SK-N-SH (cell line): ENCODE data around the gene ITIH6.
"Not testable (repeated sequence)": the region's sequence is repeated elsewhere in the genome, so short reads cannot be mapped to it uniquely, and the experiment has no call there.

Experiments used
- CHD2 ChIP-seq: fragments of 150-350 bp; IDR thresholded peaks from 2 replicates; pipeline ENCODE4 v1.6.1; 2018; ENCODE audit warnings: low read length; ENCODE audit not compliant: partially characterized antibody
- CTCF ChIP-seq: fragments of 200-600 bp; sonication (generic); IDR thresholded peaks from 2 replicates; pipeline ENCODE4 v1.6.1; 2017; ENCODE audit warnings: antibody characterized with exemption, mild to moderate bottlenecking, moderate library complexity
- EP300 ChIP-seq, 2 experiments: IDR thresholded peaks; 2 replicates each; pipeline versions ENCODE4 v1.4.0 to v1.6.1; 2012; ENCODE audit warnings: borderline replicate concordance in 1 of 2, low read depth in 1 of 2, low read length in 1 of 2
- GABPA ChIP-seq: IDR thresholded peaks from 2 replicates; pipeline ENCODE4 v1.4.0; 2012; ENCODE audit warnings: low read depth, mild to moderate bottlenecking
- JUND ChIP-seq: IDR thresholded peaks from 2 replicates; pipeline ENCODE4 v1.4.0; 2012
- PBX3 ChIP-seq: IDR thresholded peaks from 2 replicates; pipeline ENCODE4; 2012
- POLR2AphosphoS5 ChIP-seq: IDR thresholded peaks from 2 replicates; pipeline ENCODE4 v1.6.1; 2012; ENCODE audit warnings: low read depth, low read length
- RFX5 ChIP-seq: IDR thresholded peaks from 2 replicates; pipeline ENCODE4 v1.6.1; 2012; ENCODE audit warnings: mild to moderate bottlenecking, improper control_type of control experiment, low read length
- TEAD4 ChIP-seq: IDR thresholded peaks from 2 replicates; pipeline ENCODE4 v1.4.0; 2012; ENCODE audit warnings: mild to moderate bottlenecking, borderline replicate concordance; ENCODE audit not compliant: insufficient read depth
- USF2 ChIP-seq: fragments of 150-350 bp; IDR thresholded peaks from 2 replicates; pipeline ENCODE4 v1.6.1; 2017; ENCODE audit warnings: antibody characterized with exemption, low read length, low read depth, borderline replicate concordance
- TF ChIP-seq, protein P1 (sequence below): IDR thresholded peaks from 2 replicates; pipeline ENCODE4 v1.6.1; 2012; ENCODE audit warnings: mild to moderate bottlenecking, low read depth, low read length, moderate library complexity

GRCh38 chrX:54847700-54848099, 49.6 kb upstream of the ITIH6 start:
- TF ChIP-seq JUND; GABPA; TEAD4; CTCF; POLR2AphosphoS5; CHD2; USF2; EP300 (IDR thresholded peaks at IDR 0.05; ENCODE audit: borderline replicate concordance in 1 of 2, low read depth in 1 of 2, low read length in 1 of 2); RFX5; PBX3: not testable (repeated sequence)
- TF ChIP-seq, protein P1, sequence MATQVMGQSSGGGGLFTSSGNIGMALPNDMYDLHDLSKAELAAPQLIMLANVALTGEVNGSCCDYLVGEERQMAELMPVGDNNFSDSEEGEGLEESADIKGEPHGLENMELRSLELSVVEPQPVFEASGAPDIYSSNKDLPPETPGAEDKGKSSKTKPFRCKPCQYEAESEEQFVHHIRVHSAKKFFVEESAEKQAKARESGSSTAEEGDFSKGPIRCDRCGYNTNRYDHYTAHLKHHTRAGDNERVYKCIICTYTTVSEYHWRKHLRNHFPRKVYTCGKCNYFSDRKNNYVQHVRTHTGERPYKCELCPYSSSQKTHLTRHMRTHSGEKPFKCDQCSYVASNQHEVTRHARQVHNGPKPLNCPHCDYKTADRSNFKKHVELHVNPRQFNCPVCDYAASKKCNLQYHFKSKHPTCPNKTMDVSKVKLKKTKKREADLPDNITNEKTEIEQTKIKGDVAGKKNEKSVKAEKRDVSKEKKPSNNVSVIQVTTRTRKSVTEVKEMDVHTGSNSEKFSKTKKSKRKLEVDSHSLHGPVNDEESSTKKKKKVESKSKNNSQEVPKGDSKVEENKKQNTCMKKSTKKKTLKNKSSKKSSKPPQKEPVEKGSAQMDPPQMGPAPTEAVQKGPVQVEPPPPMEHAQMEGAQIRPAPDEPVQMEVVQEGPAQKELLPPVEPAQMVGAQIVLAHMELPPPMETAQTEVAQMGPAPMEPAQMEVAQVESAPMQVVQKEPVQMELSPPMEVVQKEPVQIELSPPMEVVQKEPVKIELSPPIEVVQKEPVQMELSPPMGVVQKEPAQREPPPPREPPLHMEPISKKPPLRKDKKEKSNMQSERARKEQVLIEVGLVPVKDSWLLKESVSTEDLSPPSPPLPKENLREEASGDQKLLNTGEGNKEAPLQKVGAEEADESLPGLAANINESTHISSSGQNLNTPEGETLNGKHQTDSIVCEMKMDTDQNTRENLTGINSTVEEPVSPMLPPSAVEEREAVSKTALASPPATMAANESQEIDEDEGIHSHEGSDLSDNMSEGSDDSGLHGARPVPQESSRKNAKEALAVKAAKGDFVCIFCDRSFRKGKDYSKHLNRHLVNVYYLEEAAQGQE, result not testable (repeated sequence)
